NB4 (cell line): Measurements from ENCODE around the gene PBX3.

Experiments used
- CTCF ChIP-seq: IDR thresholded peaks from one replicate; pipeline ENCODE4 v1.5.1; 2012; ENCODE audit warnings: low read depth, low read length
- MAX ChIP-seq: IDR thresholded peaks from 2 replicates; pipeline ENCODE4 v1.6.1; 2011; ENCODE audit warnings: low read depth, low read length
- MYC ChIP-seq: IDR thresholded peaks from 2 replicates; pipeline ENCODE4 v1.6.1; 2011; ENCODE audit warnings: low read depth, low read length
- POLR2A ChIP-seq: IDR thresholded peaks from 2 replicates; pipeline ENCODE4 v1.6.1; 2011; ENCODE audit warnings: mild to moderate bottlenecking; ENCODE audit not compliant: insufficient read length; ENCODE audit errors: extremely low read depth

- TF ChIP-seq CTCF (no peak), POLR2A (no peak), MAX (no peak), MYC (no peak)
These were observed 155.0 kb downstream of the PBX3 start for GRCh38 chr9:125902214-125902613.
